Left hindlimb (tissue), 1 donor: ENCODE measurements around the gene LCN2.
"Not testable (repeated sequence)": the region's sequence is repeated elsewhere in the genome, so short reads cannot be mapped to it uniquely, and the experiment has no call there.

ENCODE experiments used
- DNase-seq: peaks from one replicate; pipeline ENCODE4 v3.0.0-alpha.2; 2018

LCN2 gene

GRCh38 chr9:128128836-128129590, 20.2 kb upstream of the LCN2 start:
- peak; percentile 26 for DNase-seq

GRCh38 chr9:128129976-128130590, 19.2 kb upstream of the LCN2 start:
- DNase-seq, result peak; percentile 12

- DNase-seq, result peak; percentile 12
These were observed 18.6 kb upstream of the LCN2 start for GRCh38 chr9:128130651-128131050.

- not testable (repeated sequence) for DNase-seq
These were observed 17.9 kb upstream of the LCN2 start for GRCh38 chr9:128131346-128131745.

GRCh38 chr9:128132139-128132538, 17.1 kb upstream of the LCN2 start:
- peak; percentile 74 for DNase-seq

- DNase-seq, result peak; percentile 14
These were observed 13.7 kb upstream of the LCN2 start for GRCh38 chr9:128135561-128135960.

- peak; percentile 8 for DNase-seq
These were observed 12.1 kb upstream of the LCN2 start for GRCh38 chr9:128136816-128137793.

GRCh38 chr9:128138001-128138400, 11.3 kb upstream of the LCN2 start:
- DNase-seq, result no peak

- DNase-seq, result no peak
These were observed 9.6 kb upstream of the LCN2 start for GRCh38 chr9:128139621-128140020.

- no peak for DNase-seq
These were observed 7.6 kb upstream of the LCN2 start for GRCh38 chr9:128141604-128142003.

GRCh38 chr9:128142061-128142460, 7.2 kb upstream of the LCN2 start:
- peak; percentile 17 for DNase-seq

- peak; percentile 19 for DNase-seq
These were observed 6.7 kb upstream of the LCN2 start for GRCh38 chr9:128142596-128142995.

GRCh38 chr9:128143525-128144238, 5.6 kb upstream of the LCN2 start:
- peak; percentile 7 for DNase-seq

GRCh38 chr9:128144239-128145181, 4.7 kb upstream of the LCN2 start:
- peak; percentile 40 for DNase-seq

GRCh38 chr9:128145536-128145935, 3.7 kb upstream of the LCN2 start:
- DNase-seq, result peak; percentile 25

GRCh38 chr9:128145951-128146351, 3.3 kb upstream of the LCN2 start:
- no peak for DNase-seq

- DNase-seq, result peak; percentile 9
These were observed 2.6 kb upstream of the LCN2 start for GRCh38 chr9:128146591-128147120.

- no peak for DNase-seq
These were observed 698 bp upstream of the LCN2 start for GRCh38 chr9:128148509-128149000.

GRCh38 chr9:128149951-128150593, 819 bp downstream of the LCN2 start:
- DNase-seq, result no peak

- DNase-seq, result no peak
These were observed 1.5 kb downstream of the LCN2 start for GRCh38 chr9:128150594-128151308.
